Measurements from ENCODE around the gene PLK3. TPM values are rescaled to one million over a fixed set of nuclear protein-coding genes. Genes with fewer than 3 reads are reported as not detected.
A peak's percentile ranks its signal among the peaks of the same experiment; 100 is the strongest.

PLK3 gene
- total RNA-seq, 1 donor from 2014 or later: 18.5 TPM

DNA sequence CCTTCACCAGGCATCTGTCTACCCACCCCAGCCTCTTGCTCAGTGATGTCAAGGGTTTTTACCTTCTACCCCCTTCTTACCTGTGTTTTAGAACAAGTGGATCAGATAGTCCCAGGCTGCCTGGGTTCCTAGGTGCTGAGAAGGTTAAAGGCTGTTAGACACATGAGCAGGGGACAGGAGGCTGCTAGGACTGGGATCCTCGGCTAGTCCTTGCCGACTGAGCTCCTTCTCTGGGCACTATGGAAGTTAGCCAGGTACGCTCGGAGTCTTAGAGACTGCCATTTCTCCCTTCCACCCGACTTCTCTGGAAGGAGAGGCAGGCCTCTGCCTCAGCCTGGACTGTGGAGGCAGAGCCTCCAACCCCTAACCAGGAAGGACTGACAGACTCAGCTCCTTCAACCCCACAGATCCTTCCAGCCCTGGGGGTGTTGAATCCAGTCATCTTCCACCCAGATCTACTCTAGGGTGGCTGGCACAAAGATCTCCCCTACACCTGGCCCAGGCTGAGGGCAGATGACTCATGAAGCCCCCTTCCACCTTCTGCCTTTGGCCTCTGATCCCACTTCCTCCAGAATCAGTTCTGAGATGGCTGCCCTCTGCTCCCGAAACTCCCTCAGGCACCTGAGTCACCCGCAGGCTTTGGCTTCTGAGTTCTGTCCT is 6.7 kb downstream of the PLK3 start, which contains the start of gene DYNLT4:
TSS of gene DYNLT4 (minus strand) at position 648 of the 660 bp plus-strand sequence. CDS start 683 bp downstream, outside the sequence.
- Mint-ChIP-seq H3K27ac (peak within 1 kb of the TSS; percentile 100), H3K27me3 (no peaks in the 10 kb centered on the region), H3K4me3 (peak within 1 kb of the TSS; percentile 75), H3K9me3 (no peaks in the 10 kb centered on the region), H3K36me3 (peaks cover 17% of the 10 kb centered on the region), H3K4me1 (ENCODE audit: unreplicated experiment) (peaks cover 40% of the 10 kb centered on the region)
- TF ChIP-seq CTCF (conservative IDR thresholded peaks at IDR 0.05): no peak
- no peak for DNase-seq (ENCODE audit: extremely low spot score, unreplicated experiment)

GRCh38 chr1:44807364-44808062 is 7.3 kb downstream of the PLK3 start:
- Mint-ChIP-seq H3K27ac (peak overlapping the region; percentile 100), H3K27me3 (no peaks in the 10 kb centered on the region), H3K9me3 (no peaks in the 10 kb centered on the region), H3K4me3 (peak overlapping the region; percentile 75), H3K4me1 (ENCODE audit: unreplicated experiment) (peaks cover 39% of the 10 kb centered on the region), H3K36me3 (peaks cover 12% of the 10 kb centered on the region)
- TF ChIP-seq CTCF (conservative IDR thresholded peaks at IDR 0.05): no peak
- no peak for DNase-seq (ENCODE audit: extremely low spot score, unreplicated experiment)

- Mint-ChIP-seq H3K9me3 (no peaks in the 10 kb centered on the region), H3K4me3 (peak within 1 kb of the TSS; percentile 75), H3K27me3 (no peaks in the 10 kb centered on the region), H3K4me1 (ENCODE audit: unreplicated experiment) (peaks cover 39% of the 10 kb centered on the region), H3K36me3 (peaks cover 8% of the 10 kb centered on the region), H3K27ac (peak within 1 kb of the TSS; percentile 100)
- DNase-seq (ENCODE audit: extremely low spot score, unreplicated experiment): no peak
- TF ChIP-seq CTCF (conservative IDR thresholded peaks at IDR 0.05): no peak
Observed at GRCh38 chr1:44808063-44808937, 8.1 kb downstream of the PLK3 start, which contains the start of gene BTBD19. BTBD19 (plus strand) TSS chr1:44808523; CDS start chr1:44808821, 298 bp downstream.

- Mint-ChIP-seq H3K4me3 (peak overlapping the region; percentile 75), H3K9me3 (no peaks in the 10 kb centered on the region), H3K36me3 (peaks cover 8% of the 10 kb centered on the region), H3K27ac (peak overlapping the region; percentile 100), H3K27me3 (no peaks in the 10 kb centered on the region), H3K4me1 (ENCODE audit: unreplicated experiment) (peaks cover 39% of the 10 kb centered on the region)
- DNase-seq (ENCODE audit: extremely low spot score, unreplicated experiment): no peak
- no peak for TF ChIP-seq CTCF (conservative IDR thresholded peaks at IDR 0.05)
Observed at GRCh38 chr1:44808938-44809917, 9.1 kb downstream of the PLK3 start.
